ENCODE data around the gene PRKAR1A. TPM values are rescaled to one million over a fixed set of nuclear protein-coding genes. Genes with fewer than 3 reads are reported as not detected.
"Not testable (repeated sequence)": the region's sequence is repeated elsewhere in the genome, so short reads cannot be mapped to it uniquely, and the experiment has no call there.

The PRKAR1A gene
- total RNA-seq, 1 donor from 2014 or later = 374 TPM

GRCh38 chr17:68518063-68518815 is 6.0 kb downstream of the PRKAR1A start:
- Histone ChIP-seq H3K36me3 (peaks cover 67% of the 10 kb centered on the region), H3K4me1 (peaks cover 78% of the 10 kb centered on the region), H3K27ac (no peak overlapping the region), H3K9me3 (no peaks in the 10 kb centered on the region), H3K27me3 (ENCODE audit: low read depth) (no peaks in the 10 kb centered on the region), H3K4me3 (no peak overlapping the region)
- intact Hi-C loops (cut with DNase I) = no loop called here
- ATAC-seq (no peak), DNase-seq (no peak)
- no peak for TF ChIP-seq CTCF (IDR thresholded peaks at IDR 0.05)

- H3K27ac ChIP-seq; H3K9me3 ChIP-seq; H3K4me3 ChIP-seq; intact Hi-C loops (cut with DNase I); H3K27me3 ChIP-seq (ENCODE audit: low read depth); ATAC-seq; DNase-seq: not testable (repeated sequence)
- Histone ChIP-seq H3K36me3 (peaks cover 76% of the 10 kb centered on the region), H3K4me1 (peaks cover 76% of the 10 kb centered on the region)
Observed at GRCh38 chr17:68519051-68519450, 6.8 kb downstream of the PRKAR1A start.

GRCh38 chr17:68519911-68520310 is 7.7 kb downstream of the PRKAR1A start:
- Histone ChIP-seq H3K4me1 (peaks cover 68% of the 10 kb centered on the region), H3K4me3 (no peak overlapping the region), H3K27me3 (ENCODE audit: low read depth) (no peaks in the 10 kb centered on the region), H3K36me3 (peaks cover 84% of the 10 kb centered on the region), H3K27ac (no peak overlapping the region), H3K9me3 (no peaks in the 10 kb centered on the region)
- no peak for TF ChIP-seq CTCF (IDR thresholded peaks at IDR 0.05)
- peak; percentile 65 to 85 for ATAC-seq
- no peak for DNase-seq
- intact Hi-C loops (cut with DNase I) = no loop called here

- Histone ChIP-seq H3K4me1 (peaks cover 54% of the 10 kb centered on the region), H3K36me3 (peaks cover 84% of the 10 kb centered on the region), H3K27ac (no peak overlapping the region), H3K4me3 (no peak overlapping the region), H3K9me3 (no peaks in the 10 kb centered on the region), H3K27me3 (ENCODE audit: low read depth) (no peaks in the 10 kb centered on the region)
- DNase-seq (no peak), ATAC-seq (no peak)
- no peak for TF ChIP-seq CTCF (IDR thresholded peaks at IDR 0.05)
- intact Hi-C loops (cut with DNase I) = no loop called here
Observed at GRCh38 chr17:68522266-68522665, 10.0 kb downstream of the PRKAR1A start.

- Histone ChIP-seq H3K27ac (peak overlapping the region; percentile 80), H3K27me3 (ENCODE audit: low read depth) (no peaks in the 10 kb centered on the region), H3K9me3 (no peaks in the 10 kb centered on the region), H3K4me1 (peaks cover 33% of the 10 kb centered on the region), H3K4me3 (no peak overlapping the region), H3K36me3 (peaks cover 92% of the 10 kb centered on the region)
- DNase-seq = no peak
- ATAC-seq = peak; percentile 92 to 96
- TF ChIP-seq CTCF (IDR thresholded peaks at IDR 0.05) = no peak
- intact Hi-C loops (cut with DNase I) = no loop called here
Observed at GRCh38 chr17:68526548-68526947, 14.3 kb downstream of the PRKAR1A start.

- DNase-seq = no peak
- Histone ChIP-seq H3K36me3 (peaks cover 99% of the 10 kb centered on the region), H3K4me3 (no peak overlapping the region), H3K27ac (peak overlapping the region; percentile 80), H3K27me3 (ENCODE audit: low read depth) (no peaks in the 10 kb centered on the region), H3K9me3 (no peaks in the 10 kb centered on the region), H3K4me1 (peaks cover 25% of the 10 kb centered on the region)
- TF ChIP-seq CTCF (IDR thresholded peaks at IDR 0.05) = no peak
- peak; percentile 74 to 79 for ATAC-seq
- intact Hi-C loops (cut with DNase I) = no loop called here
Observed at GRCh38 chr17:68527314-68527713, 15.1 kb downstream of the PRKAR1A start.

All from lower lobe of right lung (tissue), 2 donors.